Colonic mucosa (tissue), 4 donors: Measurements from ENCODE around the gene PLCL1. TPM values are rescaled to one million over a fixed set of nuclear protein-coding genes. Genes with fewer than 3 reads are reported as not detected.

Experiments used
- DNase-seq: peaks from one replicate; pipeline ENCODE4 v3.0.0-alpha.2; 2020
- H3K27ac ChIP-seq: fragments of 200-600 bp; one replicate; pipeline ENCODE4 v1.8.0; 2021
- H3K27me3 ChIP-seq: fragments of 200-600 bp; one replicate; pipeline ENCODE4 v1.8.0; 2021
- H3K36me3 ChIP-seq: fragments of 200-600 bp; one replicate; pipeline ENCODE4 v1.8.0; 2021
- H3K4me1 ChIP-seq: fragments of 200-600 bp; one replicate; pipeline ENCODE4 v1.8.0; 2021; ENCODE audit warnings: mild to moderate bottlenecking
- H3K4me3 ChIP-seq: fragments of 200-600 bp; one replicate; pipeline ENCODE4 v1.8.0; 2021
- H3K9ac ChIP-seq, 2 donors: one replicate each; pipeline ENCODE4 v1.7.0; 2013; ENCODE audit warnings: control low read depth in 2 of 2, low read depth in 2 of 2, low read length in 2 of 2
- H3K9me3 ChIP-seq: fragments of 200-600 bp; one replicate; pipeline ENCODE4 v1.8.0; 2021
- CTCF ChIP-seq: fragments of 200-600 bp; IDR thresholded peaks from one replicate; pipeline ENCODE4 v1.8.0; 2022; ENCODE audit warnings: antibody characterized with exemption, mild to moderate bottlenecking
- intact Hi-C: fragments of 100-400 bp; cut with DNase I; formaldehyde crosslinking; loops from one replicate; pipeline ENCODE4 v1.14.1; 2022
- total RNA-seq, 2 donors: library from RNA; stranded (reverse); fragmentation: NEBNext Ultra II Directional in 1 of 2; extraction: Animal tissue kit (Norgen Biotek cat#: 25700) in 1 of 2; gene quantifications; one replicate each; pipeline ENCODE4 v1.2.1, GENCODE V29; 2021
- donor health status: healthy.
- donor health status: DM: no; HTN: no; CAD: no.
- donor health status: DM: no; HTN: no; CAD: no.

Gene PLCL1
- total RNA-seq, 2 donors from 2014 or later = 0.30 to 1.3 TPM

- H3K27ac ChIP-seq = no peak overlapping the region
These were observed 279.8 kb downstream of the PLCL1 start for GRCh38 chr2:198084156-198084555.

GRCh38 chr2:198096002-198096401 is 291.6 kb downstream of the PLCL1 start:
- no peak overlapping the region for H3K4me3 ChIP-seq
- no peaks in the 10 kb centered on the region for H3K36me3 ChIP-seq
- H3K27ac ChIP-seq = no peak overlapping the region
- H3K27me3 ChIP-seq = no peaks in the 10 kb centered on the region
- intact Hi-C loops = no loop called here
- TF ChIP-seq CTCF = no peak
- no peaks in the 10 kb centered on the region for H3K9me3 ChIP-seq
- no peak for DNase-seq
- no peaks in the 10 kb centered on the region for H3K4me1 ChIP-seq
- H3K9ac ChIP-seq = no peak overlapping the region

More at GRCh38 chr2:198084156-198084555, 279.8 kb downstream of the PLCL1 start:
- no peaks in the 10 kb centered on the region for H3K36me3 ChIP-seq
- H3K27me3 ChIP-seq = no peaks in the 10 kb centered on the region
- no peak for DNase-seq
- no peak overlapping the region for H3K9ac ChIP-seq
- no peaks in the 10 kb centered on the region for H3K9me3 ChIP-seq
- intact Hi-C loops = no loop called here
- no peak overlapping the region for H3K4me3 ChIP-seq
- TF ChIP-seq CTCF = no peak
- H3K4me1 ChIP-seq = no peaks in the 10 kb centered on the region

GRCh38 chr2:198096965-198097364 is 292.6 kb downstream of the PLCL1 start:
- Histone ChIP-seq H3K27ac (no peak overlapping the region), H3K9me3 (no peaks in the 10 kb centered on the region), H3K27me3 (no peaks in the 10 kb centered on the region), H3K4me1 (no peaks in the 10 kb centered on the region), H3K4me3 (no peak overlapping the region), H3K36me3 (no peaks in the 10 kb centered on the region), H3K9ac (no peak overlapping the region)
- TF ChIP-seq CTCF = no peak
- DNase-seq = no peak
- intact Hi-C loops = no loop called here

- intact Hi-C loops = no loop called here
- no peaks in the 10 kb centered on the region for H3K36me3 ChIP-seq
- no peak overlapping the region for H3K9ac ChIP-seq
- H3K4me3 ChIP-seq = no peak overlapping the region
- no peaks in the 10 kb centered on the region for H3K4me1 ChIP-seq
- no peak overlapping the region for H3K27ac ChIP-seq
- H3K9me3 ChIP-seq = no peaks in the 10 kb centered on the region
- TF ChIP-seq CTCF = no peak
- H3K27me3 ChIP-seq = no peaks in the 10 kb centered on the region
- no peak for DNase-seq
These were observed 293.2 kb downstream of the PLCL1 start for GRCh38 chr2:198097630-198098029.

- no peaks in the 10 kb centered on the region for H3K9me3 ChIP-seq
- H3K9ac ChIP-seq = no peak overlapping the region
- no peaks in the 10 kb centered on the region for H3K36me3 ChIP-seq
- H3K27me3 ChIP-seq = no peaks in the 10 kb centered on the region
- no peak for DNase-seq
- no peak overlapping the region for H3K27ac ChIP-seq
- TF ChIP-seq CTCF = no peak
- no peak overlapping the region for H3K4me3 ChIP-seq
- intact Hi-C loops = no loop called here
- no peaks in the 10 kb centered on the region for H3K4me1 ChIP-seq
These were observed 294.0 kb downstream of the PLCL1 start for GRCh38 chr2:198098386-198098785.

- no peak overlapping the region for H3K9ac ChIP-seq
- no peaks in the 10 kb centered on the region for H3K4me1 ChIP-seq
- no peak for DNase-seq
- H3K36me3 ChIP-seq = no peaks in the 10 kb centered on the region
- H3K27me3 ChIP-seq = no peaks in the 10 kb centered on the region
- intact Hi-C loops = no loop called here
- H3K4me3 ChIP-seq = no peak overlapping the region
- no peak for TF ChIP-seq CTCF
- no peak overlapping the region for H3K27ac ChIP-seq
- H3K9me3 ChIP-seq = no peaks in the 10 kb centered on the region
These were observed 294.5 kb downstream of the PLCL1 start for GRCh38 chr2:198098918-198099317.
